Thyroid gland (tissue), 4 donors: ENCODE measurements around the gene DKK3.

ENCODE experiments used
- CTCF ChIP-seq, 6 experiments: fragments of 200-600 bp in 3 of 6; fragments of 450-650 bp in 3 of 6; sonication (generic) in 3 of 6; IDR thresholded peaks; one replicate each; pipeline ENCODE4 v1.5.1; 2016 to 2019; ENCODE audit warnings: antibody characterized with exemption in 6 of 6, mild to moderate bottlenecking in 2 of 6, inconsistent platforms in 1 of 6, moderate library complexity in 1 of 6
- POLR2A ChIP-seq, 2 donors: fragments of 450-650 bp; IDR thresholded peaks; one replicate each; pipeline ENCODE4 v1.6.1; 2017; ENCODE audit warnings: antibody characterized with exemption in 2 of 2, mild to moderate bottlenecking in 2 of 2, moderate library complexity in 1 of 2

- no peak for TF ChIP-seq CTCF (IDR thresholded peaks at IDR 0.05)
- TF ChIP-seq POLR2A (IDR thresholded peaks at IDR 0.05), result no peak
Observed at GRCh38 chr11:11949482-11949881, 58.9 kb downstream of the DKK3 start.
